ENCODE measurements around the gene MATCAP1. TPM values are rescaled to one million over a fixed set of nuclear protein-coding genes. Genes with fewer than 3 reads are reported as not detected.

The MATCAP1 gene
- total and polyA plus RNA-seq, 2 of the 8 experiments (the other 6 are each of a cell fraction or from before 2014, with no cell fraction given), result 22.9 to 27.5 TPM

DNA sequence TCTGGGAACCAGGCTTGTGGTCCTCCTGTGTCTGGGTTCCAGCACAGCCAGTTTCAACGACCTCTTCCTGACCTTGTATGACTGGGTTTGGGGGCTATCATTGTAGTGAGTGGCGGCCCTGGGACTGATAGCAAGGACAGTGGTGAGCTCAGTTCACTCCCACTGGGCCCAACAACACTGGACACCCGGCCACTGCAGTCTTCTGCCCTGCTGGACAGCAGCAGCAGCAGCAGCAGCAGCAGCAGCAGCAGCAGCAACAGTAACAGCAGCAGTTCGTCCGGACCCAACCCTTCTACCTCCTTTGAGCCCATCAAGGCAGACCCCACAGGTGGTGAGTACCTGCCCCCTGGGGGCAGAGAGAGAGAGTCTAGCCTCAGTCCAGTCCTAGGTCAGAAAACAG is 11.9 kb upstream of the MATCAP1 start:
- no peak for FAIRE-seq
- Histone ChIP-seq H2BK120ac (replicated peaks; ENCODE audit: low read depth, low read length) (no peak overlapping the region), H4K91ac (replicated peaks; ENCODE audit: insufficient read length, low read length) (no peak overlapping the region), H4K5ac (ENCODE audit: insufficient read length, low read depth, low read length) (no peak overlapping the region), H3K4me1 (replicated peaks in 1 of 4; ENCODE audit: control insufficient read depth in 3 of 4, insufficient read depth in 4 of 4, low read length in 3 of 4) (peaks cover 0 to 17% (median 10%) of the 10 kb centered on the region in 4 experiments; a peak in 5 of 7 replicates), H2AFZ (ENCODE audit: low read length) (no peak overlapping the region), H2BK20ac (ENCODE audit: low read length) (no peak overlapping the region), H4K8ac (ENCODE audit: extremely low read depth, insufficient read depth, low read length) (no peak overlapping the region), H3K36me3 (ENCODE audit: control insufficient read depth in 2 of 4, insufficient read depth in 4 of 4, low read length in 3 of 4) (peaks cover 18 to 44% (median 34%) of the 10 kb centered on the region in 4 experiments), H2BK12ac (ENCODE audit: low read depth, low read length) (no peak overlapping the region), H3K4ac (replicated peaks; ENCODE audit: insufficient read length, low read depth, low read length) (no peak overlapping the region), H3K56ac (replicated peaks; ENCODE audit: insufficient read length, low read depth, low read length) (no peak overlapping the region), H3K4me3 (ENCODE audit: extremely low read depth in 1 of 4, insufficient read depth in 2 of 4, low read depth in 3 of 4, low read length in 4 of 4) (no peak overlapping the region), H4K20me1 (replicated peaks in 1 of 2; ENCODE audit: control insufficient read depth in 1 of 2, insufficient read depth in 2 of 2, low read length in 2 of 2) (peaks cover 5 to 29% of the 10 kb centered on the region in 2 experiments), H3K9ac (replicated peaks in 1 of 4; ENCODE audit: extremely low read depth in 1 of 4, low read depth in 3 of 4, low read length in 3 of 4) (no peak overlapping the region), H3K23me2 (ENCODE audit: low read depth, low read length) (peaks cover 13% of the 10 kb centered on the region), H3K79me1 (ENCODE audit: low read depth, low read length) (peaks cover 10% of the 10 kb centered on the region), H3K23ac (ENCODE audit: insufficient read length) (no peak overlapping the region), H2AK5ac (ENCODE audit: low read depth, low read length) (no peak overlapping the region), H3K14ac (ENCODE audit: insufficient read length) (no peak overlapping the region), H3K18ac (ENCODE audit: extremely low read depth, low read length) (no peak overlapping the region), H3K27ac (ENCODE audit: low read depth, low read length) (no peak overlapping the region), H2BK5ac (ENCODE audit: low read depth, low read length) (no peak overlapping the region), H2BK15ac (ENCODE audit: low read length) (no peak overlapping the region), H3K4me2 (ENCODE audit: insufficient read depth in 1 of 2, low read depth in 2 of 2, low read length in 2 of 2) (no peak overlapping the region), H3K79me2 (ENCODE audit: control insufficient read depth in 1 of 2, insufficient read depth in 2 of 2, low read length in 2 of 2) (peaks cover 8 to 17% of the 10 kb centered on the region in 2 experiments), H3K27me3 (replicated peaks in 1 of 4; ENCODE audit: control insufficient read depth in 3 of 4, extremely low read depth in 1 of 4, insufficient read depth in 3 of 4, low read length in 3 of 4) (no peaks in the 10 kb centered on the region), H3K9me3 (ENCODE audit: insufficient read depth in 2 of 2, low read depth in 1 of 2, low read length in 1 of 2) (no peaks in the 10 kb centered on the region)
- ChIA-PET POLR2A (ENCODE audit: partially characterized antibody) (interaction anchor here (0.9 to 1.3 kb wide), 2 partner anchors 11 kb away, joined by 3 to 4 read pairs; no protein-coding TSS in a partner anchor), CTCF (ENCODE audit: partially characterized antibody) (interaction anchor here (0.9 to 8.7 kb wide), 5 partner anchors 16 to 44 kb away, joined by 3 to 111 read pairs (median 4); no protein-coding TSS in a partner anchor)
- TF ChIP-seq POLR2AphosphoS5 (IDR thresholded peaks at IDR 0.05; ENCODE audit: low read depth, low read length) (no peak), CREB1 (IDR thresholded peaks at IDR 0.05) (no peak), EP300 (IDR thresholded peaks at IDR 0.05; ENCODE audit: borderline replicate concordance in 1 of 2, low read depth in 2 of 2, low read length in 2 of 2) (no peak)
- DNase-seq (ENCODE audit: low read depth in 1 of 2, low spot score in 2 of 2), result no peak
- 86% methylated on average over 5 of the region's 5 CpGs; no CpG with 5 or more reads in 1 of the 2 experiments for WGBS, 2 experiments (ENCODE audit: extremely low coverage in 1 of 2, insufficient coverage in 1 of 2, insufficient read length in 1 of 2, insufficient replicate concordance in 2 of 2, low coverage in 1 of 2, low lambda C conversion rate in 2 of 2, missing lambda C conversion rate in 1 of 2)
